ENCODE data around the gene MUCL1.

DNA sequence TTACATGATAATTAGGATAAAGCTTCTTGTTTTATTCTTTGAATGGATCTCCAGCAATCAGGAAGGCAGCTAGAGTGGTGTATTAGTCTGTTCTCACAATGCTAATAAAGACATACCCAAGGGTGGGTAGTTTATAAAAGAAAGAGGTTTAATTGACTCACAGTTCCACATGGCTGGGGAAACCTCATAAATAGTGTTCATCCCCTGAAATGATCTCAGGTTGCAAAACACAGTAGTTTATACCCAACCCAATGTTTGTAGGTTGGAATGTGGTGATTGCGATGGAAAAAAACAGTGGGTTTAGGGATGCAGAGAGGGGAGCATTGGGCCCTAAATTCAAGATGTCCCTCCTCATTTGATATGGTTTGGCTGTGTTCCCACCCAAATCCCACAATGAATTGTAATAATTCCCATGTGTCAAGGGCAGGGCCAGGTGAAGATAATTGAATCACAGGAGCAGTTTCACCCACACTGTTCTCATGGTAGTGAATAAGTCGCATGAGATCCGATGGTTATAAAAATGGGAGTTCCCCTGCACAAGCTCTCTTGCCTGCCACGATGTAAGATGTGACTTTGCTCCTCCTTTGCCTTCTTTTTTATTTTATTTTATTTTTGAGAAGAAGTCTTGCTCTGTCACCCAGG is 11.5 kb downstream of the MUCL1 start:
- TF ChIP-seq EZH2phosphoT487 (IDR thresholded peaks at IDR 0.05; ENCODE audit: insufficient read depth, low read depth) (no peak), EZH2 (IDR thresholded peaks at IDR 0.05; ENCODE audit: insufficient read depth, poor library complexity, severe bottlenecking) (no peak)
